Right lobe of liver (tissue), 4 donors: Measurements from ENCODE around the gene CRHBP.

ENCODE experiments used
- CTCF ChIP-seq, 4 donors: fragments of 200-600 bp in 3 of 4; fragments of 450-650 bp in 1 of 4; IDR thresholded peaks; one replicate each; pipeline versions ENCODE4 v1.5.1 to v1.8.0; 2016 to 2022; ENCODE audit warnings: antibody characterized with exemption in 4 of 4, mild to moderate bottlenecking in 2 of 4
- POLR2A ChIP-seq: fragments of 450-650 bp; IDR thresholded peaks from one replicate; pipeline ENCODE4 v1.6.1; 2017; ENCODE audit warnings: antibody characterized with exemption, mild to moderate bottlenecking
- donor health status: DM: no; HTN: no; CAD: no.
- donor health status: DM: no; HTN: no; CAD: no.
- donor health status: DM: no; HTN: yes; CAD: no.

- TF ChIP-seq CTCF (IDR thresholded peaks at IDR 0.05) (no peak), POLR2A (no peak)
Observed at GRCh38 chr5:76938177-76938576, 14.7 kb upstream of the CRHBP start.
